HepG2 (cell line): ENCODE results near the gene MFSD2B. TPM values are rescaled to one million over a fixed set of nuclear protein-coding genes. Genes with fewer than 3 reads are reported as not detected.

ENCODE experiments used
- ATAC-seq: fragments of 200-7000 bp; cut with Tn5 transposase; 3 replicates; pipeline ENCODE4 v1.9.1; 2020; ENCODE audit warnings: mild to moderate bottlenecking, moderate library complexity
- BruUV-seq: library from RNA; stranded (reverse); fragments of 400-500 nt; replicated peaks from 2 replicates; lab custom pipeline; 2021; lab: Mats Ljungman, UMichigan
- CTCF ChIA-PET: fragments of 300-600 bp; formaldehyde crosslinking; extraction: SDS; loops from one replicate; lab custom pipeline; 2021; ENCODE audit warnings: low total read pairs, inconsistent platforms, low intra/inter-chr PET ratio; lab: Yijun Ruan, JAX
- POLR2A ChIA-PET: fragments of 350-600 bp; sonication (Branson Sonifier 250); formaldehyde crosslinking; loops from one replicate; lab custom pipeline; 2020; ENCODE audit warnings: antibody characterized with exemption, inconsistent platforms; lab: Yijun Ruan, JAX
- DNase-seq: peaks from one replicate; pipeline ENCODE4 v3.0.0-alpha.2; 2015; ENCODE audit warnings: low spot score
- FAIRE-seq: peaks from 3 replicates; lab custom pipeline; 2011; peaks lifted over from hg19 to GRCh38; lab: Jason Lieb, UNC
- H2AFZ ChIP-seq: one replicate; pipeline ENCODE4 v1.6.1; 2011; ENCODE audit warnings: low read length, inconsistent platforms
- H3K27ac ChIP-seq: fragments of 300-600 bp; 3 replicates; pipeline ENCODE4 v1.8.0; 2011; ENCODE audit warnings: mixed run types, mild to moderate bottlenecking, mixed read lengths, low read length, inconsistent platforms; ENCODE audit not compliant: insufficient read depth; ENCODE audit errors: extremely low read length
- H3K27me3 ChIP-seq, 2 experiments: fragments of 200-600 bp in 1 of 2; 2 replicates in 1 of 2; 3 replicates in 1 of 2; pipeline versions ENCODE4 v1.6.0 to v1.8.0; 2011; ENCODE audit warnings: low read length in 2 of 2, mild to moderate bottlenecking in 2 of 2, moderate library complexity in 2 of 2, inconsistent platforms in 1 of 2; ENCODE audit not compliant: insufficient read depth in 2 of 2, control insufficient read depth in 1 of 2
- H3K36me3 ChIP-seq, 2 experiments: fragments of 200-600 bp in 1 of 2; replicated peaks in 1 of 2; 2 replicates in 1 of 2; 3 replicates in 1 of 2; pipeline versions ENCODE4 v1.5.1 to v1.8.0; 2011; ENCODE audit warnings: low read length in 2 of 2, inconsistent platforms in 1 of 2; ENCODE audit not compliant: insufficient read depth in 2 of 2, control insufficient read depth in 1 of 2
- H3K4me1 ChIP-seq: 2 replicates; pipeline ENCODE4 v1.5.1; 2012; ENCODE audit warnings: low read length, inconsistent platforms; ENCODE audit not compliant: insufficient read depth
- H3K4me2 ChIP-seq: 2 replicates; pipeline ENCODE4 v1.6.0; 2011; ENCODE audit warnings: low read depth, low read length, inconsistent platforms
- H3K4me3 ChIP-seq, 3 experiments: fragments of 200-600 bp in 1 of 3; sonication (generic), shearing (Covaris generic) in 1 of 3; replicated peaks in 1 of 3; 2 replicates each; pipeline ENCODE4 v1.5.1; 2011 to 2016; ENCODE audit warnings: low read length in 3 of 3, inconsistent platforms in 2 of 3, low read depth in 2 of 3, mild to moderate bottlenecking in 2 of 3, control low read depth in 1 of 3, mixed read lengths in 1 of 3; ENCODE audit not compliant: insufficient read depth in 1 of 3
- H3K79me2 ChIP-seq: one replicate; pipeline ENCODE4 v1.6.1; 2011; ENCODE audit warnings: low read length, inconsistent platforms; ENCODE audit not compliant: insufficient read depth
- H3K9ac ChIP-seq: 2 replicates; pipeline ENCODE4 v1.6.0; 2011; ENCODE audit warnings: mild to moderate bottlenecking, low read depth, low read length, inconsistent platforms; ENCODE audit not compliant: insufficient read depth
- H3K9me3 ChIP-seq: 2 replicates; pipeline ENCODE4 v1.5.1; 2012; ENCODE audit warnings: mild to moderate bottlenecking, low read length
- H4K20me1 ChIP-seq: 2 replicates; pipeline ENCODE4 v1.6.0; 2011; ENCODE audit warnings: inconsistent platforms, mild to moderate bottlenecking, low read length, moderate library complexity; ENCODE audit not compliant: insufficient read depth
- HOXA3 ChIP-seq: sonication (generic); formaldehyde crosslinking; IDR thresholded peaks from 2 replicates; pipeline ENCODE4 v1.5.0; 2020; ENCODE audit warnings: missing genetic modification reagents
- SRSF4 ChIP-seq: fragments of 200-400 bp; formaldehyde crosslinking; IDR thresholded peaks from one replicate; pipeline ENCODE4 v1.6.1; 2018; ENCODE audit warnings: mild to moderate bottlenecking, low read depth, low read length, moderate library complexity; ENCODE audit not compliant: poor library complexity, severe bottlenecking
- ZC3H13 ChIP-seq: sonication (generic); formaldehyde crosslinking; IDR thresholded peaks from 2 replicates; pipeline ENCODE4 v1.8.1; 2023; ENCODE audit warnings: mild to moderate bottlenecking, missing genetic modification reagents, moderate library complexity
- ZNF713 ChIP-seq: sonication (generic); formaldehyde crosslinking; IDR thresholded peaks from 2 replicates; pipeline ENCODE4 v1.4.0; 2020; ENCODE audit warnings: mild to moderate bottlenecking, missing genetic modification reagents
- WGBS: methylation state at CpG from one replicate; pipeline ENCODE4 v1.1.6; 2017; ENCODE audit warnings: low lambda C conversion rate; 5-methylcytosine and 5-hydroxymethylcytosine counted together
- in situ Hi-C: cut with HindIII; loops from 2 replicates; pipeline ENCODE4 v1.10.0; 2017; ENCODE audit warnings: low pct_unique_long_range_greater_than_20kb; ENCODE audit not compliant: extremely low pct_ligation_motif_present
- intact Hi-C: fragments of 100-400 bp; cut with micrococcal nuclease; formaldehyde crosslinking; loops from one replicate; pipeline ENCODE4 v1.10.0; 2022; ENCODE audit not compliant: unreplicated experiment
- polyA plus RNA-seq, 8 experiments: library from polyadenylated mRNA; depleted of rRNA in 3 of 8; stranded (reverse) in 7 of 8; unstranded in 1 of 8; fragments of >200 nt; fragmentation: Illumina TruSeq in 4 of 8; extraction: Trizol in 4 of 8; gene quantifications; 2 replicates each; pipeline versions ENCODE4 v1.2.1 to v1.2.3, GENCODE V29; 2011 to 2016; ENCODE audit warnings: low read depth in 4 of 8, missing spikeins in 1 of 8, mixed read lengths in 1 of 8; ENCODE audit not compliant: insufficient read depth in 1 of 8
- total RNA-seq, 5 experiments: library from RNA; depleted of rRNA; stranded (reverse); fragments of >200 nt; fragmentation: Illumina TruSeq; extraction: Trizol; gene quantifications; 2 replicates each; pipeline ENCODE4 v1.2.3, GENCODE V29; 2016; ENCODE audit warnings: low read depth in 1 of 5
- TF ChIP-seq, protein P1 (sequence below): sonication (generic); formaldehyde crosslinking; IDR thresholded peaks from 2 replicates; pipeline ENCODE4 v1.5.0; 2020; ENCODE audit warnings: missing genetic modification reagents
- TF ChIP-seq, protein P2 (sequence below): sonication (generic); formaldehyde crosslinking; IDR thresholded peaks from 2 replicates; pipeline ENCODE4 v1.8.1; 2022; ENCODE audit warnings: mild to moderate bottlenecking, missing genetic modification reagents
- TF ChIP-seq, protein P3 (sequence below): sonication (generic); formaldehyde crosslinking; IDR thresholded peaks from 2 replicates; pipeline ENCODE4 v1.5.0; 2020; ENCODE audit warnings: mild to moderate bottlenecking, missing genetic modification reagents
- TF ChIP-seq, protein P4 (sequence below): IDR thresholded peaks from 2 replicates; pipeline ENCODE4 v1.6.1; 2016; ENCODE audit warnings: mild to moderate bottlenecking, missing biosample characterization, missing genetic modification reagents

Gene MFSD2B
- total and polyA plus RNA-seq, 2 of the 13 experiments (the other 11 are each of a cell fraction or from before 2014, with no cell fraction given), result 0.21 to 0.93 TPM

DNA sequence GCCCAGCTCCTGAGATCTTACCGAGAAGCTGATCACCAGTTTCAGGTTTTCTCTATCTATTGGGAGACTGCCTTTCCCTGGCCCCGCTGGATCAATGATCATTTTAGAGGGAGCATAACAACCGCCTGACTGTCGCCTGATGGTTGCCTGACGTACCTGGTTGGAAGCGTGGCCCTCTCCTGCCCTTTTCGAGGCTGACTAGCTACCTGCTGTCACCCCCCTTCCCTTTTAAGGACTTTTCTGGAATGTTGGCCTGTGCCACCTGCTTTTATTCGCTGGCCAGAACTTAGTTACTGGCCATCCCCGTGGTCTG lies 562 bp upstream of the MFSD2B start (continued):
- TF ChIP-seq, protein P1, sequence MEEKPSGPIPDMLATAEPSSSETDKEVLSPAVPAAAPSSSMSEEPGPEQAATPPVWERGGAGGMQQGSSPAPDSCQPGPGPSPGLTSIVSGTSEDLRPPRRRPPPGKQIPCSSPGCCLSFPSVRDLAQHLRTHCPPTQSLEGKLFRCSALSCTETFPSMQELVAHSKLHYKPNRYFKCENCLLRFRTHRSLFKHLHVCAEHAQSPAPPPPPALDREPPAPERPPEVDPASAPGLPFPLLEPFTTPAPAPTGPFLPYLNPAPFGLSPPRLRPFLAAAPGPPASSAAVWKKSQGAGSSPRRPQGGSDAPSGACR (CRISPR knock-in tag), result no peak
- TF ChIP-seq ZNF713 (CRISPR knock-in tag), result no peak
- TF ChIP-seq HOXA3 (CRISPR knock-in tag), result peak; percentile 52; the same call in 1 of the 2 replicates
- TF ChIP-seq, protein P2, sequence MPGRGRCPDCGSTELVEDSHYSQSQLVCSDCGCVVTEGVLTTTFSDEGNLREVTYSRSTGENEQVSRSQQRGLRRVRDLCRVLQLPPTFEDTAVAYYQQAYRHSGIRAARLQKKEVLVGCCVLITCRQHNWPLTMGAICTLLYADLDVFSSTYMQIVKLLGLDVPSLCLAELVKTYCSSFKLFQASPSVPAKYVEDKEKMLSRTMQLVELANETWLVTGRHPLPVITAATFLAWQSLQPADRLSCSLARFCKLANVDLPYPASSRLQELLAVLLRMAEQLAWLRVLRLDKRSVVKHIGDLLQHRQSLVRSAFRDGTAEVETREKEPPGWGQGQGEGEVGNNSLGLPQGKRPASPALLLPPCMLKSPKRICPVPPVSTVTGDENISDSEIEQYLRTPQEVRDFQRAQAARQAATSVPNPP (CRISPR knock-in tag), result no peak
- no peak for TF ChIP-seq SRSF4

DNA sequence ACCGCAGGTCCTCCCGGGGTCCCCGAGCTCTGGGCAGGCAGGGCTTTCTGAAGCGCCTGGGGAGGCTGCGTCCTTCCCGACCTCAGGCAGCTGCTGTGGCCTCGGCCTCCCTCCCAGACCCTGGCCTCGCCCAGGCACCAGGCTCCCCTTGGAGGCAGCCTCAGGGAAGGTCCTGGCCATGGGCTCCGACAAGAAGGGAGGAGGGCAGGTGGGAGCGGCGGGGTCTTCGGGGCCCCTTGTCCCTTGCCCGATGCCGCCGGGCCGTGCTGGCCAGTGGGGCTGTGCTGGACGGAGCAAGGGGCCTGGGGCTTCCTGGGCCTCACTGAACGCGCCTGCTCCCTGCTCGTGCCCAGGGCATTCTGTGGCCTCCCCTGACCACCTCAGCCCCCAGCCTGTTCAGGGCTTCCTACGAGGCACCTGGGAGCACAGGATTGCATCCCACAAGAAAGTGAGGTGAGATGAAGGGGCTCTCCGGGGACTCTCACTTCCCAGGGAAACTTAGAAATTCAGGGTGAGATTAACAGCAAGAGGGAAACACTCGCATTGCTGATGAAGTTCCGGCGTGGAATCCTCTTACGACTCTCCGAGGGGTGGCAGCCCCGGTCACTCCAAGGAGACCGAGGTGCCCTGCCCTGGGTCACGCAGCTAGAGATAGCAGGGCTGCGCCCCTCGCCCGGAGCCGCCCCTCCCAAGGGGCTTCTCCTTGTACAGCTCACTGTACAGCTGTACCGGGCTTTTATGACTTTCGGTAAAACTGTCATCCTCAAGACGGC lies 778 bp downstream of the MFSD2B start:
- FAIRE-seq, result no peak
- ChIA-PET POLR2A (interaction anchor here (2.5 kb wide), 1 partner anchor 66 kb away, joined by 7 read pairs; the partner anchor contains the start of gene SF3B6), CTCF (no interaction called here)
- DNase-seq, result no peak
- Histone ChIP-seq H3K9me3 (no peaks in the 10 kb centered on the region), H3K36me3 (no peaks in the 10 kb centered on the region), H3K4me3 (no peak overlapping the region), H3K9ac (no peak overlapping the region), H3K79me2 (no peaks in the 10 kb centered on the region), H3K27me3 (no peaks in the 10 kb centered on the region), H4K20me1 (no peaks in the 10 kb centered on the region), H2AFZ (no peak overlapping the region), H3K27ac (no peak overlapping the region), H3K4me1 (peaks cover 44% of the 10 kb centered on the region), H3K4me2 (no peak overlapping the region)
- intact Hi-C loops (no loop called here), in situ Hi-C loops (no loop called here)
- TF ChIP-seq ZC3H13 (CRISPR knock-in tag), result no peak
- TF ChIP-seq, protein P3, sequence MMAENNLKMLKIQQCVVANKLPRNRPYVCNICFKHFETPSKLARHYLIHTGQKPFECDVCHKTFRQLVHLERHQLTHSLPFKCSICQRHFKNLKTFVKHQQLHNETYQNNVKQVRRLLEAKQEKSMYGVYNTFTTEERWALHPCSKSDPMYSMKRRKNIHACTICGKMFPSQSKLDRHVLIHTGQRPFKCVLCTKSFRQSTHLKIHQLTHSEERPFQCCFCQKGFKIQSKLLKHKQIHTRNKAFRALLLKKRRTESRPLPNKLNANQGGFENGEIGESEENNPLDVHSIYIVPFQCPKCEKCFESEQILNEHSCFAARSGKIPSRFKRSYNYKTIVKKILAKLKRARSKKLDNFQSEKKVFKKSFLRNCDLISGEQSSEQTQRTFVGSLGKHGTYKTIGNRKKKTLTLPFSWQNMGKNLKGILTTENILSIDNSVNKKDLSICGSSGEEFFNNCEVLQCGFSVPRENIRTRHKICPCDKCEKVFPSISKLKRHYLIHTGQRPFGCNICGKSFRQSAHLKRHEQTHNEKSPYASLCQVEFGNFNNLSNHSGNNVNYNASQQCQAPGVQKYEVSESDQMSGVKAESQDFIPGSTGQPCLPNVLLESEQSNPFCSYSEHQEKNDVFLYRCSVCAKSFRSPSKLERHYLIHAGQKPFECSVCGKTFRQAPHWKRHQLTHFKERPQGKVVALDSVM, result peak; percentile 20; the same call in 1 of the 2 replicates
- TF ChIP-seq, protein P4, sequence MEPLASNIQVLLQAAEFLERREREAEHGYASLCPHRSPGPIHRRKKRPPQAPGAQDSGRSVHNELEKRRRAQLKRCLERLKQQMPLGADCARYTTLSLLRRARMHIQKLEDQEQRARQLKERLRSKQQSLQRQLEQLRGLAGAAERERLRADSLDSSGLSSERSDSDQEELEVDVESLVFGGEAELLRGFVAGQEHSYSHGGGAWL, result no peak
- peak; percentile 11 for ATAC-seq
- BruUV-seq, result no TSS peak
- 87% methylated on average over 28 of the region's 37 CpGs for WGBS
